GM23338 (cell line): ENCODE data around the gene ZCCHC2. TPM values are rescaled to one million over a fixed set of nuclear protein-coding genes. Genes with fewer than 3 reads are reported as not detected.

ENCODE experiments used
- ATAC-seq: fragments of 200-7000 bp; cut with Tn5 transposase; 3 replicates; pipeline ENCODE4 v1.9.1; 2020
- DNase-seq: peaks from one replicate; pipeline ENCODE4 v3.0.0-alpha.2; 2015; ENCODE audit warnings: low spot score
- H2AFZ ChIP-seq: fragments of 200-600 bp; sonication (generic); 2 replicates; pipeline ENCODE4 v1.8.0; 2016; ENCODE audit warnings: antibody characterized with exemption, mild to moderate bottlenecking, moderate library complexity
- H3F3A ChIP-seq: fragments of 200-600 bp; sonication (generic); replicated peaks from 2 replicates; pipeline ENCODE4 v1.8.0; 2017; ENCODE audit warnings: antibody characterized with exemption, mixed run types, low read depth
- H3K27ac ChIP-seq: fragments of 200-600 bp; sonication (generic); 2 replicates; pipeline ENCODE4 v1.6.1; 2016; ENCODE audit warnings: low read depth
- H3K27me3 ChIP-seq: fragments of 200-600 bp; sonication (generic); 2 replicates; pipeline ENCODE4 v1.8.0; 2016; ENCODE audit warnings: mild to moderate bottlenecking, mixed run types, moderate library complexity; ENCODE audit not compliant: insufficient read depth
- H3K36me3 ChIP-seq: fragments of 200-600 bp; sonication (generic); 2 replicates; pipeline ENCODE4 v1.8.0; 2016; ENCODE audit warnings: mild to moderate bottlenecking; ENCODE audit not compliant: insufficient read depth
- H3K4me1 ChIP-seq: fragments of 200-600 bp; sonication (generic); 2 replicates; pipeline ENCODE4 v1.8.0; 2016; ENCODE audit warnings: mild to moderate bottlenecking, moderate library complexity; ENCODE audit not compliant: insufficient read depth
- H3K4me2 ChIP-seq: fragments of 200-600 bp; sonication (generic); 2 replicates; pipeline ENCODE4 v1.7.1; 2017; ENCODE audit warnings: mixed run types
- H3K4me3 ChIP-seq: fragments of 200-600 bp; sonication (generic); 2 replicates; pipeline ENCODE4 v1.6.1; 2016; ENCODE audit warnings: mixed run types
- H3K79me2 ChIP-seq: fragments of 200-600 bp; sonication (generic); replicated peaks from 2 replicates; pipeline ENCODE4 v1.8.0; 2017; ENCODE audit warnings: mild to moderate bottlenecking; ENCODE audit not compliant: insufficient read depth
- H3K9me2 ChIP-seq: fragments of 200-600 bp; sonication (generic); 2 replicates; pipeline ENCODE4 v1.8.0; 2017; ENCODE audit not compliant: insufficient read depth
- H4K20me1 ChIP-seq: fragments of 200-600 bp; sonication (generic); replicated peaks from 2 replicates; pipeline ENCODE4 v1.8.0; 2017; ENCODE audit warnings: mild to moderate bottlenecking; ENCODE audit not compliant: insufficient read depth
- H3K27ac Mint-ChIP-seq: 2 replicates; pipeline ENCODE4 v1.8.0; 2020; ENCODE audit warnings: inconsistent platforms, mild to moderate bottlenecking, moderate library complexity, mixed read lengths
- H3K27me3 Mint-ChIP-seq: 3 replicates; pipeline ENCODE4 v1.8.0; 2022; ENCODE audit warnings: low read depth, mild to moderate bottlenecking, moderate library complexity, mixed read lengths, inconsistent platforms; ENCODE audit not compliant: insufficient read depth, poor library complexity
- H3K36me3 Mint-ChIP-seq: 3 replicates; pipeline ENCODE4 v1.8.0; 2021; ENCODE audit warnings: low read depth, mild to moderate bottlenecking, inconsistent platforms, moderate library complexity, mixed read lengths
- H3K4me1 Mint-ChIP-seq: 3 replicates; pipeline ENCODE4 v1.8.0; 2020; ENCODE audit warnings: mild to moderate bottlenecking, inconsistent platforms, mixed read lengths
- H3K4me3 Mint-ChIP-seq: 3 replicates; pipeline ENCODE4 v1.8.0; 2021; ENCODE audit warnings: moderate library complexity, mild to moderate bottlenecking, inconsistent platforms, mixed read lengths
- H3K9me3 Mint-ChIP-seq: 3 replicates; pipeline ENCODE4 v1.8.0; 2020; ENCODE audit warnings: moderate library complexity, mild to moderate bottlenecking, inconsistent platforms, mixed read lengths
- ETS1 ChIP-seq: IDR thresholded peaks from 2 replicates; pipeline ENCODE4 v1.6.1; 2016; ENCODE audit warnings: antibody characterized with exemption
- EZH2 ChIP-seq: fragments of 200-600 bp; sonication (generic); IDR thresholded peaks from one replicate; pipeline ENCODE4 v1.8.0; 2017; ENCODE audit warnings: antibody characterized with exemption, mild to moderate bottlenecking, low read depth; ENCODE audit not compliant: unreplicated experiment
- EZH2phosphoT487 ChIP-seq: fragments of 200-600 bp; sonication (generic); IDR thresholded peaks from one replicate; pipeline ENCODE4 v1.8.1; 2018; ENCODE audit warnings: antibody characterized with exemption; ENCODE audit not compliant: unreplicated experiment
- JUNB ChIP-seq: IDR thresholded peaks from one replicate; pipeline ENCODE4 v1.6.1; 2016; ENCODE audit warnings: antibody characterized with exemption; ENCODE audit not compliant: unreplicated experiment
- NANOG ChIP-seq: IDR thresholded peaks from 2 replicates; pipeline ENCODE4 v1.6.1; 2016; ENCODE audit warnings: antibody characterized with exemption, borderline replicate concordance
- POLR2AphosphoS5 ChIP-seq: IDR thresholded peaks from 2 replicates; pipeline ENCODE4 v1.6.1; 2016; ENCODE audit warnings: antibody characterized with exemption, low read depth
- REST ChIP-seq: IDR thresholded peaks from one replicate; pipeline ENCODE4 v1.6.1; 2018; ENCODE audit warnings: antibody characterized with exemption; ENCODE audit not compliant: unreplicated experiment
- STAT1 ChIP-seq: IDR thresholded peaks from one replicate; pipeline ENCODE4 v1.6.1; 2016; ENCODE audit warnings: antibody characterized with exemption; ENCODE audit not compliant: unreplicated experiment
- ZNF114 ChIP-seq: fragments of 250-450 bp; sonication (Bioruptor Pico); IDR thresholded peaks from 2 replicates; pipeline ENCODE4 v1.5.0; 2020; ENCODE audit warnings: mild to moderate bottlenecking, moderate library complexity
- ZNF462 ChIP-seq: fragments of 250-450 bp; sonication (Bioruptor Pico); IDR thresholded peaks from 2 replicates; pipeline ENCODE4 v1.5.0; 2020; ENCODE audit warnings: mild to moderate bottlenecking, moderate library complexity
- polyA plus RNA-seq: library from polyadenylated mRNA; unstranded; fragments of >200 nt; fragmentation: Nextera tagmentation; extraction: Ambion mirVana; gene quantifications from 2 replicates; pipeline ENCODE4 v1.2.1, GENCODE V29; 2016
- total RNA-seq: library from RNA; depleted of rRNA; stranded (reverse); fragments of >200 nt; shearing (Covaris generic); gene quantifications from 2 replicates; pipeline ENCODE4 v1.2.3, GENCODE V29; 2014

Gene ZCCHC2
- total and polyA plus RNA-seq, 2 experiments from 2014 or later = 5.4 to 15.4 TPM

- DNase-seq = no peak
- Mint-ChIP-seq H3K4me3 (no peak overlapping the region), H3K27me3 (no peaks in the 10 kb centered on the region), H3K36me3 (peaks cover 35% of the 10 kb centered on the region), H3K4me1 (peaks cover 13% of the 10 kb centered on the region; the same call in 2 of the 3 replicates), H3K27ac (peak overlapping the region; percentile 8; the same call in 1 of the 2 replicates), H3K9me3 (no peaks in the 10 kb centered on the region)
- Histone ChIP-seq H3K4me1 (no peaks in the 10 kb centered on the region), H3F3A (no peaks in the 10 kb centered on the region), H4K20me1 (no peaks in the 10 kb centered on the region), H3K36me3 (0 out of 2 replicates have a peak, but pooled peaks cover 4% of the 10 kb centered on the region), H3K27ac (no peak overlapping the region), H3K4me3 (no peak overlapping the region), H3K4me2 (no peak overlapping the region), H3K27me3 (no peaks in the 10 kb centered on the region), H3K9me2 (no peaks in the 10 kb centered on the region), H3K79me2 (no peaks in the 10 kb centered on the region), H2AFZ (no peak overlapping the region)
- ATAC-seq = no peak
- TF ChIP-seq JUNB = no peak
- TF ChIP-seq EZH2 = no peak
- no peak for TF ChIP-seq ZNF114 (CRISPR knock-in tag)
- TF ChIP-seq EZH2phosphoT487 = no peak
- TF ChIP-seq NANOG = no peak
- TF ChIP-seq ETS1 = no peak
- no peak for TF ChIP-seq REST
- no peak for TF ChIP-seq ZNF462 (CRISPR knock-in tag)
- no peak for TF ChIP-seq STAT1
- TF ChIP-seq POLR2AphosphoS5 = no peak
Observed at GRCh38 chr18:62572456-62572855, 49.6 kb downstream of the ZCCHC2 start.
